ENCODE results near the gene HIGD1A. TPM values are rescaled to one million over a fixed set of nuclear protein-coding genes. Genes with fewer than 3 reads are reported as not detected.

The HIGD1A gene
- total RNA-seq, 1 donor from 2014 or later, result 96.7 TPM

DNA sequence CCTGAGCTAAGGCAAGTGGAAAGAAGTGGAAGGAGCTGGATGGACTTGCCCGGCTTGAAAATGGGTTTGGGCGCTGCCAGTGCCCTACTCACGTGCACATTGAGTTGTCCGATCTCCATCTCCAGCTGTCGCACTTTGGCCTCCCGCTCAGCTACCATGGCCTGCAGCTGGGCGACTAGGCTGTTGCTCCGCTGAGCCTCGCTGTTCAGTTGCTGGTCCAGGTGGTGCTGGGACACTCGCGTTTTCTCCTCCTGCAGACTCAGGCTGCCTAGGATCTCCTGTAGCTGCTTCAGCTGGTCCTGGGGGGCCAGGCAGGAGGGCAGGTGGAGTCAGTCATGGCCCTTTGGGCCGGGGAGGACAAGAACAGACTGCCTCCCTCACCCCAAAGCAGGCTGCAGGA, 68.7 kb downstream of the HIGD1A start:
- no peak for DNase-seq (ENCODE audit: low spot score)

DNA sequence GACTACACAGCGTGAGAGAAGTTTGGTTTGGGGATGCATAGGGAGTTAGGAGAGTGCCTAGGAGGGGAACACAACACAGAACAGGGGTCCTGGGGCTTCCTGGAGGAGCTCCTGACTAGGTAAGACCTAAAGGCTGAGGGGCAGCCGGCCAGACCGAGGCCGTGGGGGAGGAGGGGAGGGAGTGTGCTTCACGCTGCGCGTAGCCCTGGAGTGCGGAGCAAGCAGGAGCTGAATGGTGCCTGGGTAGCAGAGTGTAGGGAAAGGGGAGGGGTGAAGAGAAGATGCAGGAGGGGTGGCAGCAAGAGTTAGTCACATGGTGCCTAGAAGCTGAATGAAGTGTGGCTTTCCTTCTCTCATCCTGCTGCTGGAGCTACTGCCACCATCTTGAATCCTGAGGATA, 69.3 kb downstream of the HIGD1A start:
- DNase-seq (ENCODE audit: low spot score), result no peak

DNA sequence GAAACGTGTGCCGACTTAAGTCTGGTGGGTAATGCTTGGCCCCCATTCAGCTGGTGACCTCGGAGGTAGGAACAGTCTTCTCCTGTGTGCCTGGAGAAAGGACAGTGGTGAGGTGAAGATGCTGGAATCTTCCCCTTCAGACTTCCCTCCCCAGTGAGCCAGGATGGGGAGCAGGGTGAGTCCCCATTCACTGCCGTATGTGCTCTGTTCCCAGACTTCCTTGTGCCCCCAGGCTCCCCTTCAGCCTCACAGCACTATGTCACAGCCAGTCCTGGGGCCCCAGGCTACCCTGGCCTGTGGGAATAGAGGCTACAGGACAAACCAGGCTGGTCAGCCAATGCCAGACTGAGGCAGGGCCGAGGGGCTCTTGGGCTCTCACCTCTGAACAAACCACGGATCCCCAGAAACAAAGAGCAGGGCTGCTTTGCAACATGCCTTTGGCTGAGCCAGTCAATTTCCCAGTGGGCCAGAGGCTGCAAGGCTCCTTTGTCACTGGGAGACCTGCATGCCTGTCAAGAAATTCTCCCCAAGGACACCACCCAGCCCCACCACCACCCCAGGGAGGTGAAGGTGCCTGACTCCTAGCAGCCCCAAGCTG, 69.9 kb downstream of the HIGD1A start:
- no peak for DNase-seq (ENCODE audit: low spot score)

DNA sequence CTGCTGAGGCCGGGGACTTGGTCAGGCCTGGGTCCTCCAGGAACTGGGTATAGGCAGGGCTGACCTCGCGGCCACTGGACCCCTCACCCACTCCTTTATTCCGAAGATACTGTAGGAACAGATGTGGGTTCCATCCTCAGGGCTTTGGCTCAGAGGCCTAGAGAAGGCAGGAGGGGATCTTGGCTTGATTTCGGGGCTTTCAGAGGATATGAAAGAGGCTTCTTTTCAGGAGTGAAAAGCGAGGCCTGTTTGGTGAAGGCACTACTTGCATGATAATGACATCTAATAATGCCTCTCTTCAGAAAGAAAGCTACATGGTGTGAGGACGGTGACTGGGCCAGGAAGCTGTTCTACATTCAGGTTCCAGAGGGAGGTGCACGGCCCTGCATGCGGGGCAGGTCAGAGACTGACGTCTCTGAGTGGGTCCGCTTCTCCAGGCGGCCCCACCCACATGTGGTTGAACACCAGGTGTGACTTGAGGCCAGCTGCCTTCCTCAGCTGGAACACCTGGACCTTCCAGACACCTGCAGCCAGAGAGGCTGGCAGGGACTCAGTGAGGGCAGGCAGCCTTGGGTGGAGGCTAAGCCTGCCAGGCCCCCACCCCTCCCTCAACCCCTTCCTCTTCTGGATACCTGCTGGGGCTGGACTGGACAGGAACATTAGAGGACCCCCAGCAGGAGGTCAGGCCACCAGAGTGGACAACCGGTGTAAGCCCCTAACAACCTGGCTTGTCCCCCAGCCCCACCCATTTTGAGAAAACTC, 70.6 kb downstream of the HIGD1A start:
- no peak for DNase-seq (ENCODE audit: low spot score)

Other genes starting within 250 kb of the HIGD1A start
- 37.0 TPM for gene SEC22C, start 222.5 kb downstream of the HIGD1A start, total RNA-seq
- gene SS18L2, start 213.6 kb downstream of the HIGD1A start, total RNA-seq, result 20.3 TPM
- 55.5 TPM for gene NKTR, start 203.8 kb downstream of the HIGD1A start, total RNA-seq
- gene ZBTB47, start 150.8 kb downstream of the HIGD1A start, total RNA-seq, result 41.2 TPM
- not detected for gene KLHL40, start 119.0 kb downstream of the HIGD1A start, total RNA-seq
- 0.35 TPM for gene HHATL, start 101.7 kb downstream of the HIGD1A start, total RNA-seq
- gene CCDC13, start 31.2 kb downstream of the HIGD1A start, total RNA-seq, result 1.4 TPM
- gene ACKR2, start 5.0 kb upstream of the HIGD1A start, total RNA-seq, result 5.0 TPM
- gene CYP8B1, start 71.4 kb upstream of the HIGD1A start, total RNA-seq, result 2.8 TPM
- 8.6 TPM for gene ZNF662, start 101.7 kb upstream of the HIGD1A start, total RNA-seq
- gene GASK1A, start 174.8 kb upstream of the HIGD1A start, total RNA-seq, result 19.2 TPM